Esophagus squamous epithelium (tissue), 4 donors: ENCODE results near the gene RAB40A.

Experiments used
- CTCF ChIP-seq, 6 experiments: fragments of 450-650 bp in 4 of 6; fragments of 200-600 bp in 2 of 6; sonication (generic) in 2 of 6; IDR thresholded peaks; one replicate each; pipeline ENCODE4 v1.5.1; 2016 to 2019; ENCODE audit warnings: antibody characterized with exemption in 6 of 6, mild to moderate bottlenecking in 4 of 6, moderate library complexity in 4 of 6
- POLR2A ChIP-seq, 4 donors: fragments of 450-650 bp; IDR thresholded peaks; one replicate each; pipeline ENCODE4 v1.6.1; 2017; ENCODE audit warnings: antibody characterized with exemption in 4 of 4, mild to moderate bottlenecking in 4 of 4, moderate library complexity in 3 of 4

GRCh38 chrX:103495786-103496185 lies 23.5 kb downstream of the RAB40A start:
- TF ChIP-seq CTCF (IDR thresholded peaks at IDR 0.05) (no peak), POLR2A (IDR thresholded peaks at IDR 0.05) (no peak)
